GM12891 (cell line): ENCODE data around the gene VAMP5.
A peak's percentile ranks its signal among the peaks of the same experiment; 100 is the strongest.

ENCODE experiments used
- PAX5 ChIP-seq: IDR thresholded peaks from 2 replicates; pipeline ENCODE4 v1.6.1; 2011; ENCODE audit warnings: low read length, moderate library complexity, mild to moderate bottlenecking; ENCODE audit not compliant: insufficient read depth, severe bottlenecking
- POLR2A ChIP-seq: IDR thresholded peaks from 2 replicates; pipeline ENCODE4 v1.6.1; 2011; ENCODE audit warnings: low read depth, low read length, control low read depth
- POLR2AphosphoS5 ChIP-seq: IDR thresholded peaks from 2 replicates; pipeline ENCODE4 v1.6.1; 2011; ENCODE audit warnings: low read depth, low read length, control low read depth
- POU2F2 ChIP-seq: IDR thresholded peaks from 2 replicates; pipeline ENCODE4 v1.6.1; 2011; ENCODE audit warnings: low read depth, mild to moderate bottlenecking, control low read depth, low read length, moderate library complexity
- SPI1 ChIP-seq: IDR thresholded peaks from 2 replicates; pipeline ENCODE4 v1.6.1; 2011; ENCODE audit warnings: low read depth, low read length, control low read depth
- TAF1 ChIP-seq: IDR thresholded peaks from 2 replicates; pipeline ENCODE4 v1.6.1; 2011; ENCODE audit warnings: low read depth, low read length, control low read depth

DNA sequence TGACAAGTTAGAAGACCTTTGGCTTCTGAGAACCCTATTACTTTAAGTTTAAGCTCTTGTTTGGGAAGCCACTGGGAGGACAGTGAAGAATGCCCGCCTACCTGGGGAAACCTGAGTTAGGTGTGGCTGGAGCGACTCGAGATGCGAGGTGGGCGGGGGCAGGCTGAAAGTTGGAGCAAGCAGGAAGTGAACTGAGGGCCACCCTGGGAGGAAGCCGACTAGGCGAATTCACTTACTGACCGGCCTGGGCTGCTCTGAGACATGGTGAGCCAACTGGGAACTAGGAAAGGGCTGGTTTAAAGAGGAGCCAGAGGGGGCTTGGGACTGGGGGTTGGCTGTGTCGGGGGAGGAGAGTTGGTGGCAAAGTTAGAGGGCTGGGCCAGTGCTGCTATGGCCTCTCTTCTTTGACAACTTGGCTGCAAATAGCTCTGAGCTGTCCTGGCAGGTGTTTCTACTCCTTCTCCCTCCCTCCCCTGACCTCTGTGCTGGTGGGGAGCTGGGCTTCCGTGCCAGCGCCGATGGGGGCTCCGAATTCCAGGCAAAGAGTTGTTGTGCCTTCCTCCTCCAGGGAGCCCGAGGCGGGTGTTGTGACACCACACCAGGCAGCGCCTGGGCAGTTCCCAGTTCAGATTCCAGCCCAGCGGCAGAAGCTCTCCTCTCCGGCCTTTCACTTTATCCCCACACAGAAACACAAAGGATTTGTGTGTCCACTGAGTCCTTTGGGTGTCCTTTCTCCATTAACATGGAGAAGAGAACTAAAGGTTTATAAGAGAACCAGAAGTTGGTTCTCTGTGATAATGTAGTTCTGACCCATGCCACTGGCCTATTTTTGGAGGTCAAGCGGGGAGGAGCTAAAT is 6.6 kb upstream of the VAMP5 start, which contains the start of gene VAMP8:
- TF ChIP-seq POU2F2 (no peak), TAF1 (no peak), POLR2A (peak; percentile 30; the same call in 1 of the 2 replicates), POLR2AphosphoS5 (0 out of 2 replicates have a peak, but pooled peaks have one; percentile 30), SPI1 (peak; percentile 44; the same call in 1 of the 2 replicates), PAX5 (no peak)
